CD4-positive, alpha-beta T cell treated with Interferon alpha-2 for 1 hour (primary cell): ENCODE data around the gene NTMT1.
A peak's percentile ranks its signal among the peaks of the same experiment; 100 is the strongest.
"Not testable (repeated sequence)": the region's sequence is repeated elsewhere in the genome, so short reads cannot be mapped to it uniquely, and the experiment has no call there.

Experiments
- DNase-seq, 2 donors: peaks; one replicate each; pipeline ENCODE4 v3.0.0-alpha.2; 2020 to 2022

NTMT1 gene

GRCh38 chr9:129626079-129626624, at the start of gene NTMT1:
Gene NTMT1, plus strand, starts transcription at chr9:129626163. Its CDS starts 6,541 bp downstream, at chr9:129632704.
- peak; percentile 89 to 93 for DNase-seq

GRCh38 chr9:129576546-129577543, 49.1 kb upstream of the NTMT1 start:
- no peak for DNase-seq

DNA sequence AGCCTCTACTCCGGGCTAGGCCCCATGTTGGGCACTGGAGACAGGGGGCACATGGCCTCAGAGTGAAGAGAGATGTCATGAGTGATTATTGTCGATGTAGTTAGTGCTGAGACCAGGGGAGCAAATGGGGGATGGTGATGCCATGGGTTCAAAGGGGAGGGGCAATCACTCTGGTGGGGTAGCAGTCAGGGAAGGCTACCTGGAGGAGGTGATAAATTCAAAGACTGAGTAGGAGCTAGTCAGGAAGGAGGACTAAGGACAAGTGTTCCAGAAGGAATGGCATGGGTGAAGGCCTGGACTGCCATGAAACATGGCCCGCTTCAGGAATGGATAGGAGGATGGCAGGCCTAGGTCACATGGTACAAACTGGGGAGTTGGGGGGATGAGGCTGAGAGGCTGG, 46.7 kb upstream of the NTMT1 start:
- no peak for DNase-seq

GRCh38 chr9:129580211-129580915, 45.6 kb upstream of the NTMT1 start:
- peak; percentile 32 to 58 for DNase-seq

- no peak for DNase-seq
These were observed 44.3 kb upstream of the NTMT1 start for GRCh38 chr9:129581505-129582189.

DNA sequence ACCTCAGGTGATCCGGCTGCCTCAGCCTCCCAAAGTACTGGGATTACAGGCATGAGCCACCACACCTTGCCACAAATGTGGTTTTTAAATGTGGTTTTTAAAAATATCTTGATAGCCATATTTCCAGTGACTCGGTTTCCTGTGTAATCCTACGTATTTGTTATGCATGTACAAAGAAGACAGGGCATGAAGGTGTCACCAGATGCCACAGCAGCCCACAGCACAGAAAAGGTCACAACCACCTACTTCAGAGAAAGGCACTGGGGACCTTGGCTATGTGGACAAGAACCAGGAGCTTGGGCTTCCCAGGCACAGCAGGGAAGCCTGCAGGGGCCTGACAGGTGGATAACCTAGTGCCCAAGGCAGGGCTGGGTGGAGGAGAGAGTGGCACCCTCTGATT, 43.1 kb upstream of the NTMT1 start:
- DNase-seq, result peak in 1 of 2 donors; percentile 28

DNA sequence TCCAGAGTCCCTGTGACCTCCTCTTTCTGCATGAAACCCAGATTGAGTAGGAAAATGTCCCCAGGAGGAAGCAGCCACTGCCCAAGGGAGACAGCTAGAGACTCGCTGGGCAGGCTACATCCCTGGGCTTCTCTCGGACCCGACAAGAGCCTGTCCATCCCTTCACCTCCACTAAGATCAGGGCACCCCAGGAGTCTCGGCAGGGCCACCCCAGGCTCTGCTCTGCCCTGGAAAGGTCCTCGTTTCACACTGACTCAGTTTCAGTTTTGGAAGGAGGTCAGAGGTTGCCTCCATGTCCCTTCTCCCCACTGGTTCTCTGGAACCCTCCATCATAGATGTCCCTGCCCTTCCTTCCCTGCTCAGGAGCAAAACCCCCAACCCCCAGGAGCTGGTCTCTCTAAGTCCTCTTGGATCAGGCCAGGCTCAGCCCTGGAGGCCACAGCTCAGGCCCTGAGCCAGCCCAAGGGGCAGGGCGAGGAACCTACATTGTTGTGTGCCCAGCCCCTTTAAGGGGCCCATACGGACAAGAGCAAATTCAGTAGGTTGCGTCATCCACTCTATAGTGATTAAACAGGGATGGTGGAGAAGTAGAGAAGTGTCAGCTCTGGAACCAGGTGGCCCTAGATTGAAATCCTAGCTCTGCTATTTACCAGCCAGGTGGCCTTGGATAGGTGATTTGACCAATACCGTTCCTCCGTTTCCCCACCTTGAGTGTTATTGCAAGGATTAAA, 42.5 kb upstream of the NTMT1 start:
- DNase-seq, result no peak

GRCh38 chr9:129584136-129584535, 41.8 kb upstream of the NTMT1 start:
- DNase-seq, result peak; percentile 76 to 84

- DNase-seq, result no peak
These were observed 40.6 kb upstream of the NTMT1 start for GRCh38 chr9:129585352-129585751.

DNA sequence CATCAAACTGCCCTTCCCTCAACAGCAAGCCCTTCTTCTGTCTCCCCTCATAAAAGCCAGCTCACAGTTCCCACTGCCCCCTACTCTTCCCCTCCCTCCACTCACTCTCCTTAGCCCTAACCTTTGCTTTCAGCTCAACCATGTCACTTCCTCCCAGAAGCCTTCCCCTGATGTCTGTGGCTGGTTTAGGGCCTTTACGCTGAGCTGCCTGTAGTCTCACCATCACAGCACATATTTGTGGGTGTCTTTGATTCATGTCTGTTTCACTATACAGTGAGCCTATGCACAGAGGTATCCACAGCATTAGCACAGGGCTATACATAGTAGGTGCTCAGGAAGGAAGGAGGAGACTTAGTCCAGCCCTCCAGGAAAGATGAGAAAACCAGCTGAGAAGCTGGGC, 39.7 kb upstream of the NTMT1 start:
- peak in 1 of 2 donors; percentile 32 for DNase-seq

- peak in 1 of 2 donors; percentile 39 for DNase-seq
These were observed 39.3 kb upstream of the NTMT1 start for GRCh38 chr9:129586685-129587084.

- DNase-seq, result no peak
These were observed 38.3 kb upstream of the NTMT1 start for GRCh38 chr9:129587487-129588262.

DNA sequence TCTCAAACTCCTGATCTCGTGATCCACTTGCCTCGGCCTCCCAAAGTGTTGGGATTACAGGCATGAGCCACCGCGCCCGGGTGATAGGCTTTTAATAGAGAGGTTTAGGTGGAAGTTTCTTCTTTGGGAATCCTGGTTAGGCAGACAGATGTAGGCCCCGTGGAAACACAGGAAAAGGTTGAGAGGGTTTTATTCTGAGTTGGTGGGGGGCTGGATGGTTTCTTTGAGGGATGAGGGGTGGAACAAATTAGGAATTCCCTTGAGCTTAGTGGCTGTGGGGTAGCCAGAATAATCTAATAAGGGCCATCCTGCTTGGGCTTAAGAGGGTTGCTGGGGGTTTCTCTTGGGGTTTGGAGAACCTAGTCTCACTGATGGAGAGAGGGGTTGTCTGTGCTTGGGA, 35.5 kb upstream of the NTMT1 start:
- DNase-seq, result no peak

DNA sequence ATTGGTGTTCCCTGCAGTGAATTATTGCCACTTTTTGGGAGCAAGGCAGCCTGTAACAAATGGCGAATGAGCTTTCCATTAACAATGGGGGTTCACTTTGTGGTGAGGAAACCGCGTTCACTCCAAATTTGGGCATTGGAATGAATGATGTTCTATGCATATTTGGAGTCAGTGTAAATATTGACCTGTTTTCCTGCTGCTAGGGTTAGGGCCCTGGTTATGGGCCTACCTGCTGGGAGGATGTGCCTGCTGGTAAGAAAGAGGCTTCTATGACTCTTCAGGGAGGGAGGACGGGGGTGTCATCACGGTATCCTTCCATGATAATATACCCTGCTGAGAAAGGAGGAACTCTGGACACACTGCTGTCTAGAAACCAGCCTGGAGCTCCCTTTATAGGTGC, 34.0 kb upstream of the NTMT1 start:
- DNase-seq, result no peak

- DNase-seq, result not testable (repeated sequence)
These were observed 33.2 kb upstream of the NTMT1 start for GRCh38 chr9:129592790-129593189.

- no peak for DNase-seq
These were observed 31.3 kb upstream of the NTMT1 start for GRCh38 chr9:129594632-129595031.

GRCh38 chr9:129595311-129595741, 30.6 kb upstream of the NTMT1 start:
- no peak for DNase-seq

DNA sequence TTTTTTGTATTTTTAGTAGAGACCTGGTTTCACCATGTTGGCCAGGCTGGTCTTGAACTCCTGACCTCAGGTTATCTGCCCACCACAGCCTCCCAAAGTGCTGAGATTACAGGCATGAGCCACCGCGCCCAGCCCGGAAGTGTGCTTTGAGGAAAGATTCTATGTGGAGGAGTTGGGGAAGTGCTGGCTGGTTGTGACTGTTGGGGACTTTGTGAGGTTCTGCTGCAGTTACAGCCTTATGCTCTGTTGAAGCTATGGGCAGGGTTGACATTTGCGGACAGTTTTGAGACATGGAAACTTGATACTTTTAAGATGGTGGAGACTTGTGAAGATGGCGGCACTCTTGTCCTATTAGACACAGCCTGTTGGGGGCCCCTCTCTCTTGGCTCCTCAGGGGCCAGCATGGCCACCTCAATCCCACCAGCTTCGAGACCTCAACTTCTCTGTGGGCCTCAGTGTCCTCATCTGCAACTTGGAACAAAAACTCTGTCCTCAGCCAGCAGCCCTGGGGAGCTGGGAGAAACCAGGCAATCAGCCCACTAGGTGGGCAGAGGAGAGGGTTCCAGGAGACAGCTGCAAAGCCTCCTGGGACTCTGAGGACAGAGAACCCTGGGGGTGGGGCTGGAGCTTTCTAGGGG, 29.9 kb upstream of the NTMT1 start:
- DNase-seq, result no peak

DNA sequence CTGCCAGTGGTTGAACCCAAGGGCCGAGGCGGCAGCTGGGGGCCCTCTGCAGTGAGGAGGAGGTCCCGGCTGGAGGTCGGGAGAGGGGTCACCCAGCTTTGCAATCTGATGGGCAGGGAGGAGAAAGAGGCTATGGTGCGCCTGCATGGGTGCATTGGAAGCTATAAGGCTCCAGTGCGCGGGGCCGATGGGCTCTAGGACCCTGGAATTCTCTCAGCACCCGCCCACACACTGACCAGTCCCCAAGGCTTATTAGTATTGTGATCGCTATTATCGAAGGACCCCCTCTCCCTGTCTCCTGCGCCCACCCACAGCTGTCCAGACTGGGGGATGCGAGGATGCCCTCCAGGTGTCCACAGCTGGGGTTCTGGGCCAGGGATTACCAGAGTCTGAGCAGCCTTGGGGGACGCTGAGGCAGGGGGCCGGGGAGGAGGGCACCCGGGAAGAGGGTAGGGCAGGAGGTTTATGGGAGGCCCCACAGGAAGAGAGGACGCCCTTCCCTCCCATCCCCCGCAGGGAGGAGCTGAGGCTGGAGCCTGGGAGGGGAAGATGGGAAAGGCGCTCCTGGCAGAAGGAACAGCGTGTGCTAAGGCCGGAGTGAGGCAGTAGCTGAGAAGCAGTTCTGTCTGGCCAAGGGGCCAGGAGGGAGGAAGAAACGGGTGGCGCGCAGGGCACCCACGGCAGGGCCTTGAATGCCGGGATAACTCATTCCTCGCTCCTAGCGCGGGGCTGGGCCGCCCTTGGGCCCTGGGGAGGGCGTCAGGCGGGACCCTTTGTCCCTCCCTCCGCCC, 29.2 kb upstream of the NTMT1 start:
- DNase-seq, result no peak
